K562 (cell line): ENCODE data around the gene FTH1. TPM values are rescaled to one million over a fixed set of nuclear protein-coding genes. Genes with fewer than 3 reads are reported as not detected.

Source experiments
- ASH1L ChIP-seq: fragments of 450-650 bp; IDR thresholded peaks from 2 replicates; pipeline ENCODE4 v1.6.1; 2018; ENCODE audit warnings: borderline replicate concordance, mild to moderate bottlenecking, low read depth; ENCODE audit not compliant: partially characterized antibody
- CREM ChIP-seq: IDR thresholded peaks from 2 replicates; pipeline ENCODE4 v1.6.1; 2014; ENCODE audit warnings: antibody characterized with exemption, low read depth
- CTCFL ChIP-seq: IDR thresholded peaks from 2 replicates; pipeline ENCODE4 v1.6.1; 2011; ENCODE audit warnings: borderline replicate concordance, low read depth, mild to moderate bottlenecking, moderate library complexity, low read length; ENCODE audit not compliant: insufficient read depth, poor library complexity, severe bottlenecking
- HDAC1 ChIP-seq, 2 experiments: fragments of 450-650 bp; IDR thresholded peaks; 2 replicates each; pipeline ENCODE4 v1.6.1; 2016 to 2017; ENCODE audit warnings: inconsistent platforms in 1 of 2, mild to moderate bottlenecking in 1 of 2, moderate library complexity in 1 of 2
- MTF1 ChIP-seq: fragments of 250-450 bp; sonication (Bioruptor Pico); IDR thresholded peaks from 2 replicates; pipeline ENCODE4 v1.9.0; 2021; ENCODE audit warnings: moderate library complexity, mild to moderate bottlenecking, inconsistent platforms, borderline replicate concordance
- NR2C1 ChIP-seq, 2 experiments: fragments of 450-650 bp; IDR thresholded peaks; 2 replicates each; pipeline ENCODE4 v1.6.1; 2017; ENCODE audit warnings: mild to moderate bottlenecking in 2 of 2, antibody characterized with exemption in 1 of 2, inconsistent platforms in 1 of 2, missing compliant biosample characterization in 1 of 2, missing genetic modification characterization in 1 of 2
- NR2C2 ChIP-seq, 2 experiments: fragments of 200-800 bp in 1 of 2; sonication (Bioruptor generic) in 1 of 2; sonication (generic) in 1 of 2; formaldehyde crosslinking in 1 of 2; IDR thresholded peaks; 2 replicates each; pipeline versions ENCODE4 v1.6.1 to v1.8.0; 2016 to 2022; ENCODE audit warnings: mild to moderate bottlenecking in 1 of 2, missing compliant biosample characterization in 1 of 2, missing genetic modification characterization in 1 of 2, missing genetic modification reagents in 1 of 2
- PBX2 ChIP-seq, 2 experiments: IDR thresholded peaks in 1 of 2; conservative IDR thresholded peaks in 1 of 2; 2 replicates each; pipeline ENCODE4 v1.6.1; 2016; ENCODE audit warnings: low read depth in 2 of 2, mild to moderate bottlenecking in 1 of 2, missing compliant biosample characterization in 1 of 2, missing genetic modification characterization in 1 of 2, moderate library complexity in 1 of 2
- SIX5 ChIP-seq, 2 experiments: IDR thresholded peaks; 2 replicates each; pipeline ENCODE4 v1.6.1; 2011; ENCODE audit warnings: low read length in 2 of 2, borderline replicate concordance in 1 of 2, low read depth in 1 of 2, mild to moderate bottlenecking in 1 of 2, moderate library complexity in 1 of 2; ENCODE audit not compliant: insufficient read depth in 1 of 2
- SMAD1 ChIP-seq: fragments of 150-350 bp; IDR thresholded peaks from 2 replicates; pipeline ENCODE4 v1.6.1; 2014; ENCODE audit warnings: low read length, low read depth; ENCODE audit not compliant: partially characterized antibody
- SMAD4 ChIP-seq: fragments of 250-450 bp; sonication (Bioruptor Pico); conservative IDR thresholded peaks from 2 replicates; pipeline ENCODE4 v1.8.0; 2021; ENCODE audit warnings: inconsistent platforms, mild to moderate bottlenecking, moderate library complexity
- SMARCB1 ChIP-seq: IDR thresholded peaks from 2 replicates; pipeline ENCODE4 v1.6.1; 2011; ENCODE audit warnings: improper control_type of control experiment, low read depth; ENCODE audit not compliant: insufficient read length
- SNIP1 ChIP-seq: fragments of 450-650 bp; IDR thresholded peaks from 2 replicates; pipeline ENCODE4 v1.7.1; 2017; ENCODE audit warnings: low read depth, mild to moderate bottlenecking
- SRSF3 ChIP-seq: fragments of 200-400 bp; formaldehyde crosslinking; IDR thresholded peaks from 2 replicates; pipeline ENCODE4 v1.6.1; 2016; ENCODE audit warnings: mild to moderate bottlenecking, low read length, moderate library complexity; ENCODE audit not compliant: insufficient read depth
- ZBTB7A ChIP-seq: IDR thresholded peaks from 2 replicates; pipeline ENCODE4 v1.6.1; 2011; ENCODE audit warnings: low read depth, mild to moderate bottlenecking, low read length, moderate library complexity, borderline replicate concordance; ENCODE audit not compliant: control insufficient read depth
- ZNF280B ChIP-seq: fragments of 250-450 bp; sonication (Bioruptor Pico); IDR thresholded peaks from 2 replicates; pipeline ENCODE4 v1.5.1; 2021; ENCODE audit warnings: mild to moderate bottlenecking
- ZZZ3 ChIP-seq: fragments of 450-650 bp; IDR thresholded peaks from 2 replicates; pipeline ENCODE4 v1.6.1; 2016; ENCODE audit warnings: antibody characterized with exemption, mild to moderate bottlenecking, moderate library complexity
- polyA plus RNA-seq, 8 experiments: library from polyadenylated mRNA; depleted of rRNA in 4 of 8; stranded (reverse) in 5 of 8; unstranded in 3 of 8; fragments of >200 nt; fragmentation: Nextera tagmentation in 2 of 8; fragmentation: Illumina TruSeq in 1 of 8; extraction: Ambion mirVana in 2 of 8; extraction: Trizol in 1 of 8; gene quantifications; 2 replicates each; pipeline versions ENCODE4 v1.2.1 to v1.2.3, GENCODE V29; 2011 to 2014; ENCODE audit warnings: inconsistent platforms in 1 of 8, missing spikeins in 1 of 8
- total RNA-seq, 7 experiments: library from RNA; depleted of rRNA in 6 of 7; stranded (reverse); fragments of >200 nt in 6 of 7; fragmentation: Illumina TruSeq in 2 of 7; extraction: Trizol in 2 of 7; gene quantifications; 2 replicates each; pipeline versions ENCODE4 v1.2.1 to v1.2.3, GENCODE V29; 2011 to 2021; ENCODE audit warnings: low replicate concordance in 1 of 7
- TF ChIP-seq, protein P1 (sequence below): sonication (generic); formaldehyde crosslinking; IDR thresholded peaks from 2 replicates; pipeline ENCODE4 v1.9.0; 2022; ENCODE audit warnings: mild to moderate bottlenecking, missing genetic modification reagents

Gene FTH1
- total and polyA plus RNA-seq, 9 of the 15 experiments (the other 6 are each of a cell fraction or from before 2014, with no cell fraction given), result 370 to 3,146 (median 802) TPM

GRCh38 chr11:61949169-61950034, 18.0 kb downstream of the FTH1 start (continued):
- no peak for TF ChIP-seq ZZZ3
- no peak for TF ChIP-seq ZNF280B
- no peak for TF ChIP-seq PBX2 (CRISPR knock-in tag; IDR thresholded peaks at IDR 0.05; ENCODE audit: low read depth)
- TF ChIP-seq PBX2 (tag; conservative IDR thresholded peaks at IDR 0.05; ENCODE audit: low read depth), result peak; percentile 57
- TF ChIP-seq, protein P1, sequence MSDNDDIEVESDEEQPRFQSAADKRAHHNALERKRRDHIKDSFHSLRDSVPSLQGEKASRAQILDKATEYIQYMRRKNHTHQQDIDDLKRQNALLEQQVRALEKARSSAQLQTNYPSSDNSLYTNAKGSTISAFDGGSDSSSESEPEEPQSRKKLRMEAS, result no peak
- TF ChIP-seq CTCFL, result no peak
- TF ChIP-seq SIX5 (IDR thresholded peaks at IDR 0.05; ENCODE audit: borderline replicate concordance in 1 of 2, insufficient read depth in 1 of 2, low read depth in 1 of 2, low read length in 2 of 2), result no peak
- no peak for TF ChIP-seq HDAC1 (IDR thresholded peaks at IDR 0.05)
- TF ChIP-seq SMAD4 (CRISPR knock-in tag), result peak; percentile 84
- TF ChIP-seq ASH1L, result no peak
- TF ChIP-seq NR2C2 (CRISPR knock-in tag; IDR thresholded peaks at IDR 0.05), result no peak
- peak; percentile 84 for TF ChIP-seq NR2C2 (tag; IDR thresholded peaks at IDR 0.05)
- peak; percentile 72 for TF ChIP-seq CREM
- no peak for TF ChIP-seq MTF1 (CRISPR knock-in tag)
- TF ChIP-seq ZBTB7A, result no peak; the same call in 1 of the 2 replicates
- TF ChIP-seq SRSF3, result no peak
- TF ChIP-seq SMAD1, result peak; percentile 74
- TF ChIP-seq SNIP1, result no peak
- TF ChIP-seq SMARCB1, result no peak
- no peak for TF ChIP-seq NR2C1 (IDR thresholded peaks at IDR 0.05)
- TF ChIP-seq NR2C1 (tag; IDR thresholded peaks at IDR 0.05), result peak; percentile 70; the same call in 1 of the 2 replicates
